Common myeloid progenitor, CD34-positive (primary cell): ENCODE measurements around the gene MORC2.

Experiments used
- CTCF ChIA-PET: fragments of 350-600 bp; sonication (Branson Sonifier 250); formaldehyde crosslinking; loops from one replicate; lab custom pipeline; 2021; ENCODE audit warnings: antibody characterized with exemption; lab: Charles Lee
- POLR2A ChIA-PET: fragments of 350-600 bp; sonication (Branson Sonifier 250); formaldehyde crosslinking; loops from one replicate; lab custom pipeline; 2021; ENCODE audit warnings: antibody characterized with exemption; lab: Charles Lee
- DNase-seq, 3 donors: peaks; one replicate each; pipeline versions ENCODE4 v3.0.0 to v3.0.0-alpha.2; 2013
- H3K27ac ChIP-seq, 2 experiments: 1 replicate in 1 of 2; 2 replicates in 1 of 2; pipeline ENCODE4 v1.7.0; 2013; ENCODE audit warnings: inconsistent platforms in 2 of 2, low read length in 2 of 2, mild to moderate bottlenecking in 2 of 2, low read depth in 1 of 2, moderate library complexity in 1 of 2; ENCODE audit not compliant: severe bottlenecking in 2 of 2, insufficient read depth in 1 of 2, poor library complexity in 1 of 2
- H3K27me3 ChIP-seq, 5 experiments: replicated peaks in 2 of 5; 1 replicate in 3 of 5; 2 replicates in 2 of 5; pipeline versions ENCODE4 v1.6.1 to v1.7.0; 2013; ENCODE audit warnings: low read length in 4 of 5, mild to moderate bottlenecking in 2 of 5, moderate library complexity in 2 of 5, inconsistent platforms in 1 of 5; ENCODE audit not compliant: insufficient read depth in 5 of 5, control insufficient read depth in 4 of 5
- H3K36me3 ChIP-seq, 4 experiments: 1 replicate in 2 of 4; 2 replicates in 2 of 4; pipeline versions ENCODE4 v1.6.1 to v1.7.0; 2013; ENCODE audit warnings: low read length in 3 of 4, control low read depth in 1 of 4, mild to moderate bottlenecking in 1 of 4; ENCODE audit not compliant: control insufficient read depth in 4 of 4, insufficient read depth in 4 of 4
- H3K4me1 ChIP-seq, 4 experiments: 1 replicate in 3 of 4; 2 replicates in 1 of 4; pipeline versions ENCODE4 v1.6.1 to v1.7.1; 2013; ENCODE audit warnings: low read length in 3 of 4, mild to moderate bottlenecking in 3 of 4, control low read depth in 1 of 4, inconsistent platforms in 1 of 4, moderate library complexity in 1 of 4; ENCODE audit not compliant: control insufficient read depth in 4 of 4, insufficient read depth in 4 of 4; ENCODE audit errors: control extremely low read depth in 1 of 4
- H3K4me3 ChIP-seq, 7 experiments: 1 replicate in 4 of 7; 2 replicates in 3 of 7; pipeline versions ENCODE4 v1.5.1 to v1.7.0; 2013; ENCODE audit warnings: mild to moderate bottlenecking in 7 of 7, low read length in 6 of 7, moderate library complexity in 6 of 7, inconsistent platforms in 2 of 7, low read depth in 2 of 7, control low read depth in 1 of 7; ENCODE audit not compliant: insufficient read depth in 4 of 7, control insufficient read depth in 1 of 7; ENCODE audit errors: extremely low read depth in 1 of 7
- H3K9me3 ChIP-seq, 5 experiments: 1 replicate in 4 of 5; 2 replicates in 1 of 5; pipeline versions ENCODE4 v1.6.1 to v1.7.1; 2013; ENCODE audit warnings: low read length in 4 of 5, mild to moderate bottlenecking in 2 of 5, inconsistent platforms in 1 of 5, low read depth in 1 of 5, moderate library complexity in 1 of 5; ENCODE audit not compliant: control insufficient read depth in 4 of 5, insufficient read depth in 2 of 5; ENCODE audit errors: control extremely low read depth in 1 of 5
- WGBS: methylation state at CpG from one replicate; pipeline ENCODE4 v1.1.5; 2013; ENCODE audit not compliant: insufficient coverage; 5-methylcytosine and 5-hydroxymethylcytosine counted together

The MORC2 gene

GRCh38 chr22:30932661-30933060, 35.9 kb downstream of the MORC2 start:
- Histone ChIP-seq H3K27me3 (no peaks in the 10 kb centered on the region), H3K9me3 (no peaks in the 10 kb centered on the region), H3K27ac (no peak overlapping the region), H3K36me3 (peaks cover 22 to 92% (median 76%) of the 10 kb centered on the region in 4 experiments), H3K4me1 (no peaks in the 10 kb centered on the region), H3K4me3 (no peak overlapping the region)
- WGBS: 96% methylated on average over 16 of the region's 16 CpGs
- DNase-seq: no peak
- ChIA-PET POLR2A (no interaction called here), CTCF (no interaction called here)

DNA sequence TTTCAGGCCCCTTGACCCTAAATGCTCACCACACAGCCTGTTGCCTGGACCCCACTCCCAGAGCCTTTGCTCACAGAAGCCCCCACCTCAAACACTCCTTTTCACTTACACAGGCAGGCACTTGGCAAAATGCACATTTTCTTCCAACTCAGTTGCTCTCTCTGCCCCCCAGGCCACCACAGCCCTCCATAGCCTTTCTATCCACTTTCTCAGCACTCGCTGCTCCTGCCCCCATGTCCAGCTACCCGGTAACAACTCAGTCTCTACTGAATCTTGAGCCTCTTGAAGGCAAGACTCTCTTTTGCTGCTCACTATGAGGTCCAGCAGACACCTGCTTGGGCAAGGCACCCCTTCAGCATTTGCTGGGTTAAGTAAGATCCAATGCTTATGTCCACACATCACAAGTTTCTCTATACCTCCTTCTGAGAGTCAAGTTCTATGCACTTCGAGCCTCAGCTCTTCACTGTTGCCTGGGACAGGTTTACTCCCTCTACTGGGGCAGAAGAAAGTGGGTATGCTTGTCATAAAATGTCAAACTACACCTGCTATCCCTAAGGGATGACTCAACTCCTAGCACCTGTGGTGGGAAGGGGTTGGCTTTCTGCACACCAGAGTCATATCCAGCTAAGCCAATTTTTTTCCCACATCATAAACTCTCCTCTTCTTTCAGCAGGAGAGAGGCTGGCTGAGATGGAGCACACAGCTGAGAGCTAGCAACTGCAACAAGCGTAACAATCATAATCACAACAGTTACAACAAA, 36.9 kb downstream of the MORC2 start:
- no peak for DNase-seq
- Histone ChIP-seq H3K36me3 (peaks cover 18 to 92% (median 78%) of the 10 kb centered on the region in 4 experiments), H3K27ac (no peak overlapping the region), H3K27me3 (no peaks in the 10 kb centered on the region), H3K4me1 (no peaks in the 10 kb centered on the region), H3K9me3 (no peaks in the 10 kb centered on the region), H3K4me3 (no peak overlapping the region)
- 100% methylated on average over 2 of the region's 4 CpGs for WGBS
- POLR2A ChIA-PET: no interaction called here
- CTCF ChIA-PET: interaction anchor here (1.0 to 2.0 kb wide), 2 partner anchors 10 to 15 kb away, joined by 3 to 6 read pairs; no protein-coding TSS in a partner anchor

GRCh38 chr22:30930228-30930627, 38.3 kb downstream of the MORC2 start:
- Histone ChIP-seq H3K36me3 (peaks cover 12 to 92% (median 76%) of the 10 kb centered on the region in 4 experiments), H3K27me3 (no peaks in the 10 kb centered on the region), H3K9me3 (no peaks in the 10 kb centered on the region), H3K27ac (no peak overlapping the region), H3K4me3 (no peak overlapping the region), H3K4me1 (no peaks in the 10 kb centered on the region)
- no peak for DNase-seq
- ChIA-PET POLR2A (interaction anchor here (0.7 kb wide), 1 partner anchor 23 kb away, joined by 8 read pairs; no protein-coding TSS in a partner anchor), CTCF (interaction anchor here (1.0 to 2.0 kb wide), 3 partner anchors 13 to 17 kb away, joined by 3 to 6 read pairs (median 5); no protein-coding TSS in a partner anchor)
- WGBS: 94% methylated on average over 3 of the region's 3 CpGs

DNA sequence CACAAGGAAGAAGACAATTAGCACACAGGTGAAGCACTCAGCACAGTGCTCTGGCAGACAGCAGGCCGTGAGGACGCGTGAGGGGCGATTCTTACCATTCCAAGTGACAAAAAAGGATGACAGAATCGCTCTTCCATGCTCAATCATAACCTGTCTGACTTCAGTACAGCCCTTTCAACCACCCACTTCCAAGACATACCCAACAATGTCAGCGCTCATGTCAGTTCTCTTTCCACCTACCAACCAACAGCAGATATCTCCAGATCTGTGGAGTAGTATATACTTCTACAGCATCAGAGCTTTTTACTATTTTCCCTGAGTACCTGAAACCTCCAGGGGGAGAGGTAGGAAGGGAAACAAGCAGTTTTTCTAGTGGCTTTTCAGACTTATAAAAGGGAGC, 40.2 kb downstream of the MORC2 start:
- H3K4me3 ChIP-seq: no peak overlapping the region
- H3K27ac ChIP-seq: no peak overlapping the region
- POLR2A ChIA-PET: no interaction called here
- WGBS: 100% methylated on average over 6 of the region's 6 CpGs
- no peak for DNase-seq
- H3K27me3 ChIP-seq: no peaks in the 10 kb centered on the region
- no peaks in the 10 kb centered on the region for H3K9me3 ChIP-seq
- CTCF ChIA-PET: no interaction called here
- H3K36me3 ChIP-seq: peaks cover 6 to 84% (median 64%) of the 10 kb centered on the region in 4 experiments
- H3K4me1 ChIP-seq: no peaks in the 10 kb centered on the region

DNA sequence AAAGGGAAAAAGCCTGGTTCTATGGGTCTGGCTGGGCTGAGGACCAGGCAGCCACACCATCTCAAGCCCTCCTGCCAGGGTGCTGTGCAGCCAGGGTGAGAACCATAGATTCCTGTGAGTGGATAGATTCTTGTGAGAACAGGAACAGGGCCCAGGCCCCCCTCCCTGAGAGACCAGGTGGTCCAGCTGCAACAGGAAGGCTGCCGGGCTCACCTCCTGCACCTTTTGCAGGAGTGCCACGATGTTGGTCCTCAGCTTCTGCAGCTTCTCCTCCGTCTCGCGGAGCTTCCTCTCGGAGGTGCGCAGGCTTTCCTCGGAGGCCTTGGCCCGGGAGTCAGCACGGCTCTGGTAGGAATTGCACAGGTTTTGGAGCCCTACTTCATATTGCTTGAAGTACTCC, 40.8 kb downstream of the MORC2 start:
- 97% methylated on average over 6 of the region's 10 CpGs for WGBS
- ChIA-PET CTCF (no interaction called here), POLR2A (interaction anchor here (0.6 kb wide), 1 partner anchor 291 kb away, joined by 3 read pairs; no protein-coding TSS in a partner anchor)
- no peaks in the 10 kb centered on the region for H3K27me3 ChIP-seq
- H3K9me3 ChIP-seq: no peaks in the 10 kb centered on the region
- no peak overlapping the region for H3K27ac ChIP-seq
- H3K4me3 ChIP-seq: no peak overlapping the region
- peaks cover 4 to 83% (median 58%) of the 10 kb centered on the region in 4 experiments for H3K36me3 ChIP-seq
- DNase-seq: no peak
- H3K4me1 ChIP-seq: no peaks in the 10 kb centered on the region

GRCh38 chr22:30926706-30927105, 41.9 kb downstream of the MORC2 start:
- CTCF ChIA-PET: interaction anchor here (1.1 to 1.8 kb wide), 2 partner anchors 14 to 20 kb away, joined by 3 to 6 read pairs; no protein-coding TSS in a partner anchor
- Histone ChIP-seq H3K27ac (no peak overlapping the region), H3K9me3 (no peaks in the 10 kb centered on the region), H3K4me1 (peaks cover 0 to 6% (median 3%) of the 10 kb centered on the region in 4 experiments), H3K4me3 (no peak overlapping the region), H3K27me3 (peaks cover 0 to 2% (median 0%) of the 10 kb centered on the region in 5 experiments), H3K36me3 (peaks cover 3 to 72% (median 48%) of the 10 kb centered on the region in 4 experiments)
- WGBS: 100% methylated on average over 4 of the region's 4 CpGs
- POLR2A ChIA-PET: no interaction called here
- DNase-seq: no peak

GRCh38 chr22:30925667-30926066, 42.9 kb downstream of the MORC2 start:
- WGBS: 92% methylated on average over 5 of the region's 5 CpGs
- H3K27ac ChIP-seq: no peak overlapping the region
- peaks cover 0 to 8% (median 0%) of the 10 kb centered on the region in 5 experiments for H3K27me3 ChIP-seq
- peaks cover 3 to 62% (median 38%) of the 10 kb centered on the region in 4 experiments for H3K36me3 ChIP-seq
- DNase-seq: no peak
- no peaks in the 10 kb centered on the region for H3K9me3 ChIP-seq
- ChIA-PET POLR2A (no interaction called here), CTCF (interaction anchor here (1.8 kb wide), 1 partner anchor 15 kb away, joined by 6 read pairs; no protein-coding TSS in a partner anchor)
- H3K4me3 ChIP-seq: no peak overlapping the region
- peaks cover 0 to 16% (median 8%) of the 10 kb centered on the region in 4 experiments for H3K4me1 ChIP-seq
